Measurements from ENCODE around the gene NDUFA3. TPM values are rescaled to one million over a fixed set of nuclear protein-coding genes. Genes with fewer than 3 reads are reported as not detected.

The NDUFA3 gene
- total and polyA plus RNA-seq, 2 donors (not counting 3 experiments of a cell fraction or from before 2014, with no cell fraction given), result 107 to 119 TPM

- Histone ChIP-seq H3K9ac (replicated peaks; ENCODE audit: extremely low read depth, insufficient read depth, low read length) (no peak overlapping the region), H3K9me3 (replicated peaks; ENCODE audit: control insufficient read depth, insufficient read depth, low read length) (no peaks in the 10 kb centered on the region), H3K79me2 (ENCODE audit: control insufficient read depth, insufficient read depth, low read length) (peaks cover 3% of the 10 kb centered on the region), H3K27ac (ENCODE audit: insufficient read depth, low read depth, low read length) (no peak overlapping the region), H3K4me1 (ENCODE audit: control insufficient read depth, extremely low read depth, insufficient read depth, low read length) (peaks cover 3% of the 10 kb centered on the region), H3K4me3 (replicated peaks in 1 of 3; ENCODE audit: insufficient read depth in 1 of 3, low read depth in 1 of 3, low read length in 3 of 3) (no peak overlapping the region), H2AFZ (ENCODE audit: low read depth, low read length) (no peak overlapping the region), H4K20me1 (replicated peaks; ENCODE audit: control insufficient read depth, extremely low read depth, insufficient read depth, low read length) (no peaks in the 10 kb centered on the region), H3K36me3 (ENCODE audit: control insufficient read depth in 2 of 2, extremely low read depth in 1 of 2, insufficient read depth in 2 of 2, low read length in 2 of 2) (peaks cover 0 to 40% of the 10 kb centered on the region in 2 experiments), H3K4me2 (ENCODE audit: insufficient read depth, low read length) (no peak overlapping the region), H3K27me3 (ENCODE audit: control insufficient read depth in 2 of 2, insufficient read depth in 2 of 2, low read length in 2 of 2) (no peaks in the 10 kb centered on the region), H3K9me1 (replicated peaks; ENCODE audit: control insufficient read depth, extremely low read depth, insufficient read depth, low read length) (no peaks in the 10 kb centered on the region)
- CTCF ChIA-PET, result no interaction called here
- no TSS peak for BruUV-seq (replicated peaks)
- no peak for TF ChIP-seq MYC (IDR thresholded peaks at IDR 0.05; ENCODE audit: low read depth, low read length)
- TF ChIP-seq, protein P1, sequence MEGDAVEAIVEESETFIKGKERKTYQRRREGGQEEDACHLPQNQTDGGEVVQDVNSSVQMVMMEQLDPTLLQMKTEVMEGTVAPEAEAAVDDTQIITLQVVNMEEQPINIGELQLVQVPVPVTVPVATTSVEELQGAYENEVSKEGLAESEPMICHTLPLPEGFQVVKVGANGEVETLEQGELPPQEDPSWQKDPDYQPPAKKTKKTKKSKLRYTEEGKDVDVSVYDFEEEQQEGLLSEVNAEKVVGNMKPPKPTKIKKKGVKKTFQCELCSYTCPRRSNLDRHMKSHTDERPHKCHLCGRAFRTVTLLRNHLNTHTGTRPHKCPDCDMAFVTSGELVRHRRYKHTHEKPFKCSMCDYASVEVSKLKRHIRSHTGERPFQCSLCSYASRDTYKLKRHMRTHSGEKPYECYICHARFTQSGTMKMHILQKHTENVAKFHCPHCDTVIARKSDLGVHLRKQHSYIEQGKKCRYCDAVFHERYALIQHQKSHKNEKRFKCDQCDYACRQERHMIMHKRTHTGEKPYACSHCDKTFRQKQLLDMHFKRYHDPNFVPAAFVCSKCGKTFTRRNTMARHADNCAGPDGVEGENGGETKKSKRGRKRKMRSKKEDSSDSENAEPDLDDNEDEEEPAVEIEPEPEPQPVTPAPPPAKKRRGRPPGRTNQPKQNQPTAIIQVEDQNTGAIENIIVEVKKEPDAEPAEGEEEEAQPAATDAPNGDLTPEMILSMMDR (IDR thresholded peaks at IDR 0.05; ENCODE audit: extremely low read depth in 1 of 2, insufficient read depth in 1 of 2, low read depth in 1 of 2, low read length in 2 of 2), result no peak
- TF ChIP-seq, protein P2, sequence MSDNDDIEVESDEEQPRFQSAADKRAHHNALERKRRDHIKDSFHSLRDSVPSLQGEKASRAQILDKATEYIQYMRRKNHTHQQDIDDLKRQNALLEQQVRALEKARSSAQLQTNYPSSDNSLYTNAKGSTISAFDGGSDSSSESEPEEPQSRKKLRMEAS (IDR thresholded peaks at IDR 0.05; ENCODE audit: insufficient read depth, insufficient read length), result no peak
- TF ChIP-seq FOS (IDR thresholded peaks at IDR 0.05; ENCODE audit: borderline replicate concordance, insufficient read depth, low read length), result no peak
- no peak for TF ChIP-seq EZH2 (IDR thresholded peaks at IDR 0.05; ENCODE audit: borderline replicate concordance, low read depth, low read length, severe bottlenecking)
- no peak for TF ChIP-seq JUN (IDR thresholded peaks at IDR 0.05; ENCODE audit: borderline replicate concordance, insufficient read depth, insufficient read length, low read depth)
- no peak for TF ChIP-seq GATA2 (IDR thresholded peaks at IDR 0.05; ENCODE audit: insufficient read depth, insufficient read length, low read depth, low read length)
- TF ChIP-seq POLR2A (IDR thresholded peaks at IDR 0.05; ENCODE audit: low read depth, low read length), result no peak
- no peak for TF ChIP-seq POLR2AphosphoS5 (IDR thresholded peaks at IDR 0.05; ENCODE audit: insufficient read depth, low read depth, low read length)
- FAIRE-seq, result no peak
- DNase-seq (ENCODE audit: low read depth, low spot score), result no peak
- dilution Hi-C loops (cut with MboI; ENCODE audit: extremely low pct_ligation_motif_present, low sequenced_read_pairs) (no loop called here), intact Hi-C loops (cut with micrococcal nuclease) (no loop called here)
- POLR2A ChIA-PET, result no interaction called here
Measured at GRCh38 chr19:54109651-54110050, 7.0 kb downstream of the NDUFA3 start.

Measured in endothelial cell of umbilical vein (primary cell).